Thoracic aorta (tissue), 2 donors: ENCODE data around the gene APP. TPM values are rescaled to one million over a fixed set of nuclear protein-coding genes. Genes with fewer than 3 reads are reported as not detected.

Experiments used
- ATAC-seq: fragments of 150-250 bp; one replicate; pipeline ENCODE4 v1.8.0; 2017; ENCODE audit warnings: low read depth; ENCODE audit not compliant: insufficient number of reproducible peaks, low FRiP score
- DNase-seq: peaks from one replicate; pipeline ENCODE4 v3.0.0-alpha.2; 2020; ENCODE audit warnings: low spot score
- H3K27ac ChIP-seq, 2 donors: fragments of 200-600 bp; sonication (generic); 1 replicate in 1 of 2; 2 replicates in 1 of 2; pipeline ENCODE4 v1.5.1; 2016; ENCODE audit warnings: mild to moderate bottlenecking in 2 of 2, moderate library complexity in 2 of 2
- H3K27me3 ChIP-seq: fragments of 200-600 bp; sonication (generic); replicated peaks from 2 replicates; pipeline ENCODE4 v1.6.0; 2016; ENCODE audit warnings: mild to moderate bottlenecking; ENCODE audit not compliant: insufficient read depth
- H3K36me3 ChIP-seq: fragments of 200-600 bp; sonication (generic); one replicate; pipeline ENCODE4 v1.5.1; 2016
- H3K4me1 ChIP-seq, 2 donors: fragments of 200-600 bp; sonication (generic); 1 replicate in 1 of 2; 2 replicates in 1 of 2; pipeline versions ENCODE4 v1.5.1 to v1.6.0; 2016; ENCODE audit warnings: low read depth in 2 of 2, mild to moderate bottlenecking in 1 of 2; ENCODE audit not compliant: control insufficient read depth in 1 of 2
- H3K4me3 ChIP-seq: fragments of 200-600 bp; sonication (generic); 2 replicates; pipeline ENCODE4 v1.5.1; 2016; ENCODE audit warnings: mild to moderate bottlenecking
- H3K9me3 ChIP-seq: fragments of 200-600 bp; sonication (generic); 2 replicates; pipeline ENCODE4 v1.5.1; 2016
- CTCF ChIP-seq: fragments of 200-600 bp; sonication (generic); IDR thresholded peaks from one replicate; pipeline ENCODE4 v1.5.1; 2019; ENCODE audit warnings: antibody characterized with exemption
- total RNA-seq, 2 donors: library from RNA; depleted of rRNA; stranded (reverse); fragments of >200 nt; gene quantifications; one replicate each; pipeline versions ENCODE4 v1.1.0 to v1.2.3, GENCODE V29; 2016

APP gene
- total RNA-seq, 2 donors from 2014 or later, result 342 to 468 TPM

- TF ChIP-seq CTCF, result no peak
- H3K4me1 ChIP-seq, result peaks cover 10 to 58% of the 10 kb centered on the region in 2 donors
- no peaks in the 10 kb centered on the region for H3K36me3 ChIP-seq
- no peaks in the 10 kb centered on the region for H3K9me3 ChIP-seq
- DNase-seq, result no peak
- no peaks in the 10 kb centered on the region for H3K27me3 ChIP-seq
- no peak for ATAC-seq
- H3K27ac ChIP-seq, result no peak overlapping the region
- no peak overlapping the region for H3K4me3 ChIP-seq
Measured at GRCh38 chr21:26115305-26115704, 55.3 kb downstream of the APP start.

DNA sequence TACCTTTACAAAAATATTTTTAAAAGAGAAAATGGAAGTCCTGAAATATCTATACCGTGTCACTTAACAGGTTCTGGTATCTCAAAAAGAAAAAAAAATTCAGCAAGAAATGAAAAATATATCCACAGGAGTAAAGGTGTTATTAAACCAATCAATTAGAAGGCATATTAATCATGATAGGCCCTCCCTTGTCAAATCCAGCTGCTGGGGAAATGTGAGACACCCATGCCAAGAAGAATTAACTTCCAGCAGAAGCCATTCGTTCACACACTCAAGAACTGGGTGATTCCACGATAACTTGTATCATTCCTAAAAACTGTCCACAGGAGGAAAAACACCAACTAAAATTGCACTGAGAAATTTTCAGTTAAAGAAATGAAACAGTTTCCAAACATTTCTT, 57.6 kb downstream of the APP start:
- Histone ChIP-seq H3K4me1 (peaks cover 10 to 40% of the 10 kb centered on the region in 2 donors), H3K27ac (peak overlapping the region in 1 of 2 donors; percentile 11), H3K9me3 (no peaks in the 10 kb centered on the region), H3K4me3 (no peak overlapping the region), H3K36me3 (no peaks in the 10 kb centered on the region), H3K27me3 (no peaks in the 10 kb centered on the region)
- TF ChIP-seq CTCF, result no peak
- ATAC-seq (no peak), DNase-seq (no peak)

- H3K4me1 ChIP-seq, result peaks cover 7 to 33% of the 10 kb centered on the region in 2 donors
- H3K27me3 ChIP-seq, result no peaks in the 10 kb centered on the region
- ATAC-seq, result peak; percentile 38
- DNase-seq, result no peak
- H3K36me3 ChIP-seq, result no peaks in the 10 kb centered on the region
- no peak for TF ChIP-seq CTCF
- H3K4me3 ChIP-seq, result no peak overlapping the region
- H3K9me3 ChIP-seq, result no peaks in the 10 kb centered on the region
- peak overlapping the region in 1 of 2 donors; percentile 11 for H3K27ac ChIP-seq
Measured at GRCh38 chr21:26112127-26112742, 58.3 kb downstream of the APP start.

GRCh38 chr21:26110715-26111114, 59.9 kb downstream of the APP start:
- no peaks in the 10 kb centered on the region for H3K36me3 ChIP-seq
- DNase-seq, result no peak
- TF ChIP-seq CTCF, result no peak

GRCh38 chr21:26107429-26107828, 63.1 kb downstream of the APP start:
- H3K27me3 ChIP-seq, result no peaks in the 10 kb centered on the region
- ATAC-seq, result no peak
- peaks cover 3 to 9% of the 10 kb centered on the region in 2 donors for H3K4me1 ChIP-seq
- peaks cover 4% of the 10 kb centered on the region for H3K36me3 ChIP-seq
- H3K9me3 ChIP-seq, result no peaks in the 10 kb centered on the region
- no peak for DNase-seq
- H3K4me3 ChIP-seq, result no peak overlapping the region
- H3K27ac ChIP-seq, result no peak overlapping the region
- no peak for TF ChIP-seq CTCF

More at GRCh38 chr21:26110715-26111114, 59.9 kb downstream of the APP start:
- Histone ChIP-seq H3K4me1 (peaks cover 7 to 18% of the 10 kb centered on the region in 2 donors), H3K9me3 (no peaks in the 10 kb centered on the region), H3K4me3 (no peak overlapping the region), H3K27ac (no peak overlapping the region), H3K27me3 (no peaks in the 10 kb centered on the region)
- ATAC-seq, result no peak
